Ascending aorta (tissue), 2 donors: ENCODE data around the gene PELI1. TPM values are rescaled to one million over a fixed set of nuclear protein-coding genes. Genes with fewer than 3 reads are reported as not detected.

Experiments used
- DNase-seq, 2 donors: peaks; one replicate each; pipeline ENCODE4 v3.0.0-alpha.2; 2019; ENCODE audit warnings: low spot score in 2 of 2
- H3K27ac ChIP-seq, 2 donors: fragments of 200-600 bp; sonication (generic); one replicate each; pipeline ENCODE4 v1.5.1; 2016 to 2017; ENCODE audit warnings: mild to moderate bottlenecking in 1 of 2
- H3K27me3 ChIP-seq: fragments of 200-600 bp; sonication (generic); one replicate; pipeline ENCODE4 v1.5.1; 2017
- H3K36me3 ChIP-seq, 2 donors: fragments of 200-600 bp; sonication (generic); one replicate each; pipeline ENCODE4 v1.5.1; 2016
- H3K4me1 ChIP-seq, 2 donors: fragments of 200-600 bp; sonication (generic); one replicate each; pipeline ENCODE4 v1.5.1; 2016 to 2017; ENCODE audit warnings: mild to moderate bottlenecking in 1 of 2
- H3K4me3 ChIP-seq, 2 donors: fragments of 200-600 bp; sonication (generic); one replicate each; pipeline ENCODE4 v1.5.1; 2016 to 2017; ENCODE audit warnings: mild to moderate bottlenecking in 1 of 2
- H3K9me3 ChIP-seq, 2 donors: fragments of 200-600 bp; sonication (generic); one replicate each; pipeline ENCODE4 v1.5.1; 2016
- CTCF ChIP-seq, 3 experiments: fragments of 200-600 bp in 2 of 3; fragments of 450-650 bp in 1 of 3; sonication (generic) in 2 of 3; IDR thresholded peaks; one replicate each; pipeline ENCODE4 v1.5.1; 2016 to 2019; ENCODE audit warnings: antibody characterized with exemption in 3 of 3, mild to moderate bottlenecking in 1 of 3, moderate library complexity in 1 of 3
- intact Hi-C: fragments of 100-400 bp; cut with DNase I; formaldehyde crosslinking; loops from one replicate; pipeline ENCODE4 v1.15.1; 2023
- total RNA-seq: library from RNA; depleted of rRNA; stranded (reverse); fragments of >200 nt; gene quantifications from one replicate; pipeline ENCODE4 v1.1.0, GENCODE V29; 2016

PELI1 gene
- total RNA-seq, 1 donor from 2014 or later, result 140 TPM

- no peaks in the 10 kb centered on the region for H3K36me3 ChIP-seq
- no peaks in the 10 kb centered on the region for H3K4me1 ChIP-seq
- no peaks in the 10 kb centered on the region for H3K9me3 ChIP-seq
- no peak for TF ChIP-seq CTCF (IDR thresholded peaks at IDR 0.05)
- H3K4me3 ChIP-seq, result no peak overlapping the region
- DNase-seq, result no peak
- intact Hi-C loops, result no loop called here
- H3K27ac ChIP-seq, result no peak overlapping the region
- H3K27me3 ChIP-seq, result no peaks in the 10 kb centered on the region
Observed at GRCh38 chr2:64173156-64174135, 29.2 kb upstream of the PELI1 start.

DNA sequence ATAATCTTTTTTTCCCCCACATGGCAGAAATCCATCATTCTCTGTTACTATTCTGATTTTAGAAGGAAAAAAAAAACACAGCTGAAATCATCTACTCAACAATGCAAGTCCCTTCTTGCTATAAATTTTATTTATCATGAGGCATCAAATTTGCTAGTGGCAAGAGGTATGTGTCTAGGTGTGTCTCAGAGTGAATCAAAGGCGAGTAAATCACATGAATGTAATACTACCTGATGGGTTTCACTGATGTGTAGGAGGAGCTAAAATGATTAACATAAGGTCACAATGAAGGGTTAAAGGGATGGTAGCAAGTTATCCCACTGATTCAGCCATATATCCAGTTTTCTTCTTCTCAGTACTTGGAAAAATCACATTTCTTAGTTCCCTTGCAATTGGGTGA lies 24.5 kb upstream of the PELI1 start:
- no peaks in the 10 kb centered on the region for H3K4me1 ChIP-seq
- no peaks in the 10 kb centered on the region for H3K9me3 ChIP-seq
- no peak for TF ChIP-seq CTCF (IDR thresholded peaks at IDR 0.05)
- intact Hi-C loops, result no loop called here
- H3K27ac ChIP-seq, result no peak overlapping the region
- H3K27me3 ChIP-seq, result no peaks in the 10 kb centered on the region
- DNase-seq, result no peak
- H3K36me3 ChIP-seq, result no peaks in the 10 kb centered on the region
- H3K4me3 ChIP-seq, result no peak overlapping the region

DNA sequence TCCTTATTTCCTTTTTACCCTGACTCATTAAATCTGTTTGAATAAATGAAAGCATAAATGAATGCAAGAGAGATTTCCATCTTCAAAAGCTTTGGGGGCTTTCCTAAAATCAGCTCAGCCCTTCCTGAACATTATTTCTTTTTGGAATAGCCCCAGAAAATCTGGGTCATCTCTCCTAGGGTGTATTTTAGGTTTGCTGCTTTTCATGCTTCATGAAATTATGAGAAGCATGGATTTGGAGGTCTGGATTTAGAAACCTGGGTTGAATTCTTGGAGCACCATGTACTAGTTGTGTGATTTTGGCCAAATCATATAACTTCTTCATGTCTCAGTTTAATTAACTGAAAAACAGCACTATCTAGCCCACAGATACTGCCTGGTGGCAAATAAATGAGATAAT lies 24.0 kb upstream of the PELI1 start:
- TF ChIP-seq CTCF (IDR thresholded peaks at IDR 0.05), result no peak
- H3K27ac ChIP-seq, result no peak overlapping the region
- H3K4me3 ChIP-seq, result no peak overlapping the region
- no peaks in the 10 kb centered on the region for H3K9me3 ChIP-seq
- no peak for DNase-seq
- no peaks in the 10 kb centered on the region for H3K27me3 ChIP-seq
- H3K36me3 ChIP-seq, result no peaks in the 10 kb centered on the region
- intact Hi-C loops, result no loop called here
- H3K4me1 ChIP-seq, result no peaks in the 10 kb centered on the region

DNA sequence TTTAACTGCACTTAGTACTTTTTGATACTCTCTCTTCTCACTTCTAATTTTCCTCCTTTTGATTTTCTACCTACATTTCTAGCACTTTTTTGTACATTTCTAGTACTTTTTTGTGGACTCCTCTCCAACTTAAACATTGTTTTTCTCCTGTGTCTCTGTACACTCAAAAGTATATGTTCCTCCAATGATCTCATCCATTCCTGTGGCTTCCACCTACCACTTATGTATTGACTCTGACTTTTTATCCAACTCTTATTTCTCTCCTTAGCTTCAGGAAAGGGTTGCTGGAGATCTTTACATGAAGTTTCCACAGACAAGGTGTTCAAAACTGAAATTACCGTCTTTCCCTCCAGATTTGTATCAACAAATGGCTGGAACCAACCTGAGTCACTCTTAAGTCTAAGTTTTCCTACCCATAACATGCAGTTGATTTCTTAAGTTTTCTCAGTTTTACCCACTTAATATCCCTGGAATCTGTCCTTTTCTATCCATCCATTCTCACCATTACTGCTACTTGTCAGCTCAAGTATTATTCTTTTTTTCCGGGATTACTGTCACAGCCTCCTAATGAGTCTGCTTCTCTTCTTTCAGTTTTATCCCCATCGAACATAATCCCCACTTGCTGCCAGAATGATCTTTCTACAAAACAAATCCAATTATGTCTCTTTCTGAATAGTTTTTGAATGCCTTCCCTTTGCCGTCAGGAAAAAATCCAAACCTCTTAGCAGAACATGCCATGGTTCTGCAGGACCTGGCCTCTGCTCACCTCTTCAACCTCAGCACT lies 22.6 kb upstream of the PELI1 start:
- Histone ChIP-seq H3K36me3 (no peaks in the 10 kb centered on the region), H3K4me3 (no peak overlapping the region), H3K9me3 (no peaks in the 10 kb centered on the region), H3K4me1 (no peaks in the 10 kb centered on the region), H3K27ac (no peak overlapping the region), H3K27me3 (no peaks in the 10 kb centered on the region)
- TF ChIP-seq CTCF (IDR thresholded peaks at IDR 0.05), result no peak
- no peak for DNase-seq
- intact Hi-C loops, result no loop called here

GRCh38 chr2:64166212-64166611 lies 22.0 kb upstream of the PELI1 start:
- Histone ChIP-seq H3K9me3 (no peaks in the 10 kb centered on the region), H3K4me1 (no peaks in the 10 kb centered on the region), H3K4me3 (no peak overlapping the region), H3K36me3 (no peaks in the 10 kb centered on the region), H3K27ac (no peak overlapping the region), H3K27me3 (no peaks in the 10 kb centered on the region)
- TF ChIP-seq CTCF (IDR thresholded peaks at IDR 0.05), result no peak
- intact Hi-C loops, result no loop called here
- DNase-seq, result no peak
